H54 (cell line): Measurements from ENCODE around the gene SIRPA.
"Not testable (repeated sequence)": the region's sequence is repeated elsewhere in the genome, so short reads cannot be mapped to it uniquely, and the experiment has no call there.

Experiments used
- DNase-seq: peaks from one replicate; pipeline ENCODE4 v3.0.0; 2011; ENCODE audit warnings: low spot score, mixed read lengths; ENCODE audit not compliant: insufficient read length
- FAIRE-seq: peaks from 3 replicates; lab custom pipeline; 2011; peaks lifted over from hg19 to GRCh38; lab: Jason Lieb, UNC
- POLR2A ChIP-seq: IDR thresholded peaks from 2 replicates; pipeline ENCODE4 v1.6.1; 2011; ENCODE audit warnings: low read depth, mild to moderate bottlenecking, low read length

SIRPA gene

DNA sequence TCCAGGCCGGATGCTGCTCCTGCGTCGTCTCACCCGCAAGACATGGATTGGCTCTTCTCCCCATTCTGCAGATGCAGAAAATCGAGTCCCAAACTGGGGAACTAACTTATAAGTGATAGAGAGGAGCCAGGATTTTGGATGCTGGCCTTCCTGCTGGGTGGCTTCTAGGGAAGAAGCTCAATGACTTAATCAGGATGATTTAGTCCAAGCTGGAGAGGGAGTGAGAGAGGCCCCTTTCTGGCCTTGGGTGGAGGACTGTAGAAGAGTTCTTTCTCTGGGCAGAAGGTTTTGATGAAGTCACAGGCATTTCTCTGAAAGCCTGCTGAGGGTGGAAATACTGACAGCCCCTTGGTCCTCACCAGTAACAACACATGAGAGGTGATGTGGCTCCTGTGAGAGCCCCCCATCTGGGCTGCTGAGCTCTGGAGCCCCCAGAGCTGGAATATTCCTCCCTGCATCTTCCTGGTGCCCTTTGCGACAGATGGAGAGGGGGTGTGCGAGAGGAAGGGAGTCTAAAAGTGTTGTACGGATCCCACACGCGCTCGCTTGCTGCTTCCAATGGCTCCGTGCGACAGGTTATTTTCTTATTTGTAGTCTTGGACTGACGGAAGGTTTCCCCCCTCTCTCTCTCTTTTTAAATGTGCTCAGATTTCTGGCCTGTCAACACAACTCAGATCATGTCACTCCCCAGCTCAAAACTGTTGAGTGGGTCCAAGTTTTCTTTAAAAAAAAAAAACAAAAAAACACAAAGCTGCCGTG, 3.5 kb downstream of the SIRPA start:
- DNase-seq (no peak), FAIRE-seq (no peak)
- no peak for TF ChIP-seq POLR2A

DNA sequence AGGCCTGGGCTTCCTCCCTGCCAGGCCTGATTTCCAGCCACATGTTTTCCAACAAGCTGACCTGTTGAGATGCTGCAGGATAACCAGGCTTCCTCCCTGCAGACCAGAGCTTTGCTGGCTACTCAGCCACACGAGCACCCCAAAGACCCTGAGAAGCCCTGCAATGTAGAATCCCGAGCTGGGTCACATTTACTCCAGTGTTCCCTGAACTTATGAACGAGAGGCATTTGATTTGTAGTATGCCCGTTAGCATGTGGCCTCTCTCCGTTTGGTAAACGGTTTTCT, 4.0 kb downstream of the SIRPA start:
- DNase-seq = no peak
- no peak for FAIRE-seq
- no peak for TF ChIP-seq POLR2A

DNA sequence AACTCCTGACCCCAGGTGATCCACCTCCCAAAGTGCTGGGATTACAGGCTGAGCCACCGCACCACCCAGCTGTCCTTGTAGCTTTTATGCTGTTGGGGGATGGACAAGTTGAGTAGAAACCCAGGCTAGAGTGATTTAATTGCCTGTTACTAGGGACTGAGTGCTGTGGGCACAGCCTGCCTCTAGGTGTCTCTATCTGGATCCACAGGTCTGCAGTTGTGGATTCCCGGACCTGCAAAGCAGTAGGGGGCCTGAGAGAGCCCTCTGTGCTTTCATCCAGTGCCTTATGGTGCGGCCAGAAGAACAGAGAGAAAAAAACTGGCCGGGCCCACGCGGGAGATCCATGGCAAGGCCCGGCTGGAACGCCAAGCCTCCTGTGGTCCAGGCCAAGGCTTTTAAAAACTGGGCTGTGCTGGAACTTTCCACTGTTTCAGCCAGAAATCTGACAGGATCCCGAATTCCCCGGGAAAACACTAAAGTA, 5.2 kb downstream of the SIRPA start:
- peak; percentile 84 for DNase-seq
- TF ChIP-seq POLR2A = no peak
- FAIRE-seq = no peak

DNA sequence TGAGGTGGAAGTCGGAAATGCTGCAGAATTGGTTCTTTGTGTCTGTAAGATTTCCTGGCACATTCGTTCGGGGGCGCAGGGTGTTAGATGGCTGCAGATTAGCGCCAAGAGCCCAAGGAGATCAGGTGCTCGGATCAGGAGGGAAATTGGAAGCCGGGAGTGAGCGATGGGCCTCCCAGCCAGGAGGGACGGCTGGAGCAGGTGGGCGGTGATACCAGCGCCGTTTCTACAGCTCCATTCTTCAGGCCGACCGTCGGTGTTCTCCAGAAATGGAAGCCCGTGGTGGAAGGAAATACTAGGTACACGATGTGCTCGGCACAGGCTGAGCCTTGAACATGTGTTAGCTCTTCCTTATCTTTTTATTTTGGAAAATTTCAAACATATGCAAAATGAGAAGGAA, 6.5 kb downstream of the SIRPA start:
- FAIRE-seq (no peak), DNase-seq (no peak)

GRCh38 chr20:1902188-1902587, 7.0 kb downstream of the SIRPA start:
- no peak for TF ChIP-seq POLR2A
- DNase-seq = no peak
- FAIRE-seq = no peak

More for the DNA sequence above, 6.5 kb downstream of the SIRPA start:
- no peak for TF ChIP-seq POLR2A

GRCh38 chr20:1904135-1904534, 8.9 kb downstream of the SIRPA start:
- no peak for DNase-seq
- FAIRE-seq = no peak
- TF ChIP-seq POLR2A = no peak

DNA sequence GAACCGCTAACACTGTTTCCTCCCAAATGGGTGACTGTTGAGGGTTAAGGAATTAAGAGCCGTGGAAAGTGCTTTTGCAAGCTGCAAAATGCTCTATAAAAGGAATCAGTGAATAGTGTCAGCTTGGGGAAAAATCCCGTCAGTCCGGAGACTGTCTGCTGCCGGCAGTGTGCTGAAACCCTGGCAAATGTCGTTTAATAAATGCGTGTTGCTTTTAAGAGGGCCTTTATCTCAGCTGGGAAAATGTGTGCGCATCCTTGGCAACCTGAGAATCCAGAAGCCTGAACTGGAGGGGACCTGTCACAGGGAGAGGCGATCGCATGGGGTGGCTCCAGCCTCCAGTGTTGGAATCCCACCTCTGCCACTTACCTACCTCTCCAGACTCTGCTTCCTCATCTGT, 9.8 kb downstream of the SIRPA start:
- FAIRE-seq (no peak), DNase-seq (no peak)
- TF ChIP-seq POLR2A = no peak

- no peak for FAIRE-seq
- DNase-seq = no peak
- TF ChIP-seq POLR2A = no peak
Observed at GRCh38 chr20:1905693-1906092, 10.5 kb downstream of the SIRPA start.

DNA sequence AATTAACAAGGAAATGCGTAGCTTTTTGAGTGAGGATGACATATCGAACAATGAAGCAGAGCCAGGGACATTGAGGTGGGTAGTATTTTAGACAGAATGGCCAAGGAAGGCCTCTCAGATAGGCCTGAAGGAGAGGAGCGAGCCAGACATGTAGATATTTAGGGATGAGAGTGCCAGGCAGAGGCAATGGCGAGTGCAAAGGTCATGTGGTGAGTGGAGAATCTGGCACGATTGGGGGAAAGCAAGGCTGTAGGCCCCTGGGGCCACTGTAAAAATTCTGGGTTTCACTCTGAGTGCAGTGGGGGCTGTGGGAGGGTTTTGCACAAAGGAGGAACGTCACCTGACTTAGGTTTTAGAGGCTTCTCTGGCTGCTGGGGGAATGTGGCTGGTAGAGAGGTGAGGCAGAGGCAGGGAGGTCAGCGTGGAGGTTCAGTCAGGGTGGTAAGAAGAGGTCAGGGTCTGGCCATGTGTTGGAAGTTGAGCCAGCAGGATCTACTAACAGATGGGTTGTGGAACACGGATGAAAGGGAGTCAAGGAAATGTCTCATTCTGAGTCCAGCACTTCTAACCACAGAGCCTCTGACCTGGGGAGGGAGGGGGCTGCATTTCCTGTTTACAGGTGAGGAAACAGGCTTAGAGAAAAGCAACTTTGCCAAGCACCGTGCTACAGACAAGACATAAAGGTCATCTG, 11.3 kb downstream of the SIRPA start:
- no peak for TF ChIP-seq POLR2A
- FAIRE-seq (no peak), DNase-seq (no peak)

DNA sequence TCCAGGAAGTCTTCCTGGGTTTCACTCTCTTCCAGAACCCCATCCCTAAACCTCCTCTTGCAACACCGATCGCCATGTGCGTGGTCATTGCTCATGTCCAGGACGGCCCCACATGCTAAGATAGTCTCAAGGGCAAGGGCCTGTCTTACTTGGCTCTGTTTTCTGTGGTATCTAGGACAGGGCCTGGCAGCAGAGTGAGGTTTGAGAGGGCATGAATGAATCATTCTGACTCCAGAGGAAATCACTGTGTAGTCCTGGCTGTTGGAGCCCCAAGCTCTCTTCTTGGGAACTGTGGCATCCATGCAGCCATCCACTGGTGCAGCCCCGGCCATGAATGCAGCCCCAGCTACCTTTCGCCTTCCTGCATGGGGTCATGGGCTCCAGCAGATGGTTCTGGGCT, 12.4 kb downstream of the SIRPA start:
- TF ChIP-seq POLR2A = no peak
- FAIRE-seq = no peak
- DNase-seq = peak; percentile 71

- no peak for FAIRE-seq
- TF ChIP-seq POLR2A = no peak
- DNase-seq = no peak
Observed at GRCh38 chr20:1908191-1908590, 13.0 kb downstream of the SIRPA start.

- DNase-seq (no peak), FAIRE-seq (no peak)
- no peak for TF ChIP-seq POLR2A
Observed at GRCh38 chr20:1909097-1909496, 13.9 kb downstream of the SIRPA start.

DNA sequence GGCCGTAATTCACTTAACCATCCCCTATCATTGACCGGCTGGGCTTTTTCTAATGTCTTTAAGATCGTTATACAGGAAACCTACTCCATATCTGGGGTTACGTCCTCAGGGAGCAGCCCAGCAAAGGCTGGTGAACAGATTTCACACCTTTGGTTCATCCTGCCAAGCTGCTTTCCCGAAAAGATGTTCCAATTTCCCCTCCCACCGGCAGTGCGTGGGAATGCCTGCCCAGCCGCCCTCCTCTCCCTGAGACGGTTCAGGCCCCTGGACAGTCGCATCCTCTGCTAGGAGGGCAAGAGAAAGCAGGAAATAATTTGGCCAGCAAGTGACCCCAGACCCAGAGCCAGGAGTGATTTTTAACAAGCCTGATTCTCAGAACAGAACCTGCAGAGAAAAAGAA, 16.3 kb downstream of the SIRPA start:
- FAIRE-seq = no peak
- DNase-seq = no peak
- TF ChIP-seq POLR2A = no peak

GRCh38 chr20:1912053-1912452, 16.8 kb downstream of the SIRPA start:
- DNase-seq (no peak), FAIRE-seq (no peak)
- no peak for TF ChIP-seq POLR2A

DNA sequence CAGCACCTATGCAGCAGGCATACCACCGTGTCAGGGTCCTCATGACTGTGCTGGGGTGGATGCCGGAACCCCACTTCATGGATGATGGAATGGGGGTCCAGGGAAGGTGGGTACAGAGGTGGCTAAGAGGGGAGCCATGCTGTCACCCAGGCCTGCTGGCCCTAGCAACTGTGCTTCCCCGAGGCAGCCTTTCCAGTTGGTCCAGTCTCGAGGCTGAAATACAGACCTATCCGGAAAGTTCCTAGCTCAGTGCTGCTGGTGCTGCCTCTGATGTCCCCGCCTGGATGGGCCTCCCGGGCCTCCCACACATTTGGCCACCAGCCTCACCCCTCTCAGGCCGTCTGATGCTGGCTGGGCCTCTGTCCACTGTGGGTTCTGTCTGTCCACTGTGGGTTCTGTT, 17.4 kb downstream of the SIRPA start:
- no peak for FAIRE-seq

DNA sequence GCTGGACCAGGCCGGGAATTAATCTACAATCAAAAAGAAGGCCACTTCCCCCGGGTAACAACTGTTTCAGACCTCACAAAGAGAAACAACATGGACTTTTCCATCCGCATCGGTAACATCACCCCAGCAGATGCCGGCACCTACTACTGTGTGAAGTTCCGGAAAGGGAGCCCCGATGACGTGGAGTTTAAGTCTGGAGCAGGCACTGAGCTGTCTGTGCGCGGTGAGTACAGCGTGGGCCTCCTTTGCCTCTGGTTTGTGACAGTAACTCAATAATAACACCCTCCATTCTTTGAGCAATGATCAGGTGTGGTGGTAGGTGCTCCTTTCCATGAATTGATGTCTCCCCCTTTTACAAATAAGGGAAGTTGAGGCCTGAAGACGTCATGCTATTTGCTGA, 20.0 kb downstream of the SIRPA start:
- FAIRE-seq, DNase-seq: not testable (repeated sequence)

More for the DNA sequence above, 17.4 kb downstream of the SIRPA start:
- TF ChIP-seq POLR2A = no peak
- no peak for DNase-seq
